Measurements from ENCODE around the gene CELF2. TPM values are rescaled to one million over a fixed set of nuclear protein-coding genes. Genes with fewer than 3 reads are reported as not detected.

CELF2 gene
- total and polyA plus RNA-seq, 2 of the 4 experiments (the other 2 are of a cell fraction): 3.5 to 6.6 TPM

GRCh38 chr10:11081408-11081807 lies 63.7 kb downstream of the CELF2 start:
- no peak overlapping the region for H3K4me2 ChIP-seq (ENCODE audit: low read depth, low read length)
- H3K9ac ChIP-seq (ENCODE audit: low read depth, low read length): no peak overlapping the region
- H4K20me1 ChIP-seq (ENCODE audit: insufficient read depth, low read length): no peaks in the 10 kb centered on the region
- DNase-seq: no peak
- H2BK5ac ChIP-seq (ENCODE audit: low read depth, low read length, poor library complexity, severe bottlenecking): no peak overlapping the region
- no peak overlapping the region for H3K14ac ChIP-seq (replicated peaks; ENCODE audit: low read depth, low read length)
- intact Hi-C loops (cut with micrococcal nuclease) (no loop called here), dilution Hi-C loops (cut with HindIII; ENCODE audit: low sequenced_read_pairs, unreplicated experiment) (no loop called here), in situ Hi-C loops (cut with MboI; ENCODE audit: low sequenced_read_pairs) (no loop called here)
- H3K27ac ChIP-seq (ENCODE audit: insufficient read depth, low read length): no peak overlapping the region
- H3K9me3 ChIP-seq (ENCODE audit: control insufficient read depth, insufficient read depth, low read length): no peaks in the 10 kb centered on the region
- no peak overlapping the region for H4K91ac ChIP-seq (ENCODE audit: insufficient read depth, low read depth, low read length)
- H2BK15ac ChIP-seq (ENCODE audit: low read depth, low read length): no peak overlapping the region
- H3K23ac ChIP-seq (ENCODE audit: low read depth, low read length): no peak overlapping the region
- ATAC-seq (ENCODE audit: low read depth): no peak
- H4K5ac ChIP-seq (ENCODE audit: low read depth, low read length): no peak overlapping the region
- H2AFZ ChIP-seq (replicated peaks; ENCODE audit: low read length, poor library complexity): no peak overlapping the region
- H3K4me1 ChIP-seq (ENCODE audit: control insufficient read depth, insufficient read depth, low read length): no peaks in the 10 kb centered on the region
- no peak overlapping the region for H2BK120ac ChIP-seq (ENCODE audit: low read depth, low read length)
- no peak overlapping the region for H3K4me3 ChIP-seq (ENCODE audit: insufficient read depth, low read depth, low read length)
- no peak overlapping the region for H4K8ac ChIP-seq (ENCODE audit: low read depth in 2 of 2, low read length in 2 of 2)
- H3K27me3 ChIP-seq (ENCODE audit: control insufficient read depth, insufficient read depth, low read length): no peaks in the 10 kb centered on the region
- H2AK9ac ChIP-seq (replicated peaks; ENCODE audit: low read depth, low read length, poor library complexity): no peak overlapping the region
- no peak overlapping the region for H2BK20ac ChIP-seq (ENCODE audit: low read depth, low read length)
- H3K79me1 ChIP-seq (ENCODE audit: low read depth in 1 of 2, low read length in 2 of 2): no peaks in the 10 kb centered on the region
- no peak overlapping the region for H3K4ac ChIP-seq (ENCODE audit: low read depth, low read length)
- no peak overlapping the region for H3K56ac ChIP-seq (ENCODE audit: extremely low read depth, insufficient read depth, low read length)
- BruUV-seq (replicated peaks): no TSS peak
- H3K18ac ChIP-seq (ENCODE audit: low read depth, low read length): no peak overlapping the region
- ChIA-PET CTCF (no interaction called here), POLR2A (ENCODE audit: unreplicated experiment) (no interaction called here)
- H2AK5ac ChIP-seq (ENCODE audit: low read depth, low read length): no peak overlapping the region
- TF ChIP-seq RCOR1 (IDR thresholded peaks at IDR 0.05; ENCODE audit: insufficient replicate concordance, low read length) (no peak), SMC3 (IDR thresholded peaks at IDR 0.05; ENCODE audit: low read depth, low read length) (no peak), BHLHE40 (IDR thresholded peaks at IDR 0.05; ENCODE audit: low read depth, low read length) (no peak), FOS (IDR thresholded peaks at IDR 0.05; ENCODE audit: low read depth, low read length) (no peak), MAZ (IDR thresholded peaks at IDR 0.05; ENCODE audit: borderline replicate concordance, low read depth, low read length) (no peak), POLR2A (IDR thresholded peaks at IDR 0.05; ENCODE audit: low read depth, low read length) (no peak), CEBPB (IDR thresholded peaks at IDR 0.05; ENCODE audit: low read depth, low read length) (no peak), USF2 (IDR thresholded peaks at IDR 0.05; ENCODE audit: low read depth, low read length) (no peak), MAFK (IDR thresholded peaks at IDR 0.05; ENCODE audit: low read depth, low read length) (no peak)
- no peaks in the 10 kb centered on the region for H3K36me3 ChIP-seq (ENCODE audit: control insufficient read depth, insufficient read depth, low read length)
- no peaks in the 10 kb centered on the region for H3K9me1 ChIP-seq (ENCODE audit: insufficient read depth, low read length)
- WGBS, 2 experiments (ENCODE audit: extremely low coverage in 2 of 2, insufficient read length in 1 of 2): 0% methylated on average over 1 of the region's 3 CpGs; no CpG with 5 or more reads in 1 of the 2 experiments
